Measurements from ENCODE around the gene TFR2. TPM values are rescaled to one million over a fixed set of nuclear protein-coding genes. Genes with fewer than 3 reads are reported as not detected.

Gene TFR2
- total RNA-seq, 3 donors from 2014 or later: 0.48 TPM; not detected in 2

DNA sequence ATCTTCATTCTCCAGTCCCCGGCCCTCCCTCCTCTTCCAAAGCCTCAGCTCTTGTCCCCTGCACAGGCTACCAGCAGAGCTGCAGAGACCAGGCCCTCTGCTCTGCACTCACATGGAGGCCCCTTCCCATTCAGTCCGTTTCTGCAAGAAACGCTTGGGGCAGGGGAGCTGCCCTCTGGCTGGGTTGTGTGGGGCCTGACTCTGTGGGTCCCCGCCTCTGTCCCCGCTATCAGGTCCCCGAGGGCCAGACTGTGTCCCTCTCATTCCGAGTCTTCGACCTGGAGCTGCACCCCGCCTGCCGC, 37.7 kb downstream of the TFR2 start:
- no peaks in the 10 kb centered on the region for H3K4me1 ChIP-seq
- intact Hi-C loops (cut with DNase I; ENCODE audit: low total_unique reads): loop anchor here (10.0 kb wide), 1 partner anchor 71 kb away; the partner anchor contains the start of gene GNB2
- H3K36me3 ChIP-seq: no peaks in the 10 kb centered on the region
- no peaks in the 10 kb centered on the region for H3K27me3 ChIP-seq
- DNase-seq (ENCODE audit: low spot score in 2 of 2): no peak
- H3K4me3 ChIP-seq: peak overlapping the region; percentile 63 to 76 (median 69)
- H3K9me3 ChIP-seq: no peaks in the 10 kb centered on the region
- TF ChIP-seq POLR2AphosphoS5 (IDR thresholded peaks at IDR 0.05): peak in 1 of 3 donors; percentile 4
- TF ChIP-seq POLR2A (IDR thresholded peaks at IDR 0.05): no peak
- H3K27ac ChIP-seq: peak overlapping the region; percentile 82

DNA sequence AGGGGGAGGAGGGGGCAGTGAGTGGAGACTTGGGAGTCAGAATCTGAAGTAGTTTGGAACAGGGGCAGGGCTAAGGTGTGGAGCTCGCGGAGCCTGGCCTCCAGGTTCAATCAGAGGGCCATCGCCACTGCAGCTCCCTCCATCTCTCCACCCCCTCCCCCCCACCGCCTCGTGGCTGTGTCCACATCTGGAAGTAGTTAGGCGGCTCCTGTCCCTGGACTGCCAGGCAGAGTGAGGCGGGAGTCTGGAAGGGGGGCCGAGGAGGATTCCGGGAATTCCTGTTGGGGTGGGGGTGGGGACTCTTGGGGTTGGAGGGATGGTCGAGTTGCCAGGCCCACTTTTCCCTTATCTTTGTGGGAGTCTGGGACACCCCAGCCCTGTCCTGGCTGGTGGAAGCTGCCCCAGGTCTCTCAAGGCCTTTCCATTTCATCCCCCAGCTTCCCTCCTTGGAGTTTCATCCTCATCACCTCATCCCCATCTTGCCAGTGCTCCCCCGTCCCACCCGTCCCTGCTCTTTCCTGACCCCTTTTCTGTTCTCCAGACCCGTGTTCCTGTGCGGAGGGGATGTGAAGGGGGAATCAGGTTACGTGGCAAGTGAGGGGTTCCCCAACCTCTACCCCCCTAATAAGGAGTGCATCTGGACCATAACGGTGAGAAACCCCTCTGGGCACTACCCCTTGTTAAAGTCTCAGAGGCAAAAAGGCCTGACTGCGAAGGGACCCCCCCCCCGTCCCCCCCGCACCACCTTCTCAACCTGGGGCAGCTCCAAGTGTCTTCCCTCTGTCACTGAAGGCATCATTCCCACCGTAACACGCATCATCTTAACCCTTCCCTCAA, 38.2 kb downstream of the TFR2 start:
- Histone ChIP-seq H3K36me3 (no peaks in the 10 kb centered on the region), H3K4me3 (peak overlapping the region; percentile 63 to 76 (median 69)), H3K9me3 (no peaks in the 10 kb centered on the region), H3K27me3 (no peaks in the 10 kb centered on the region), H3K4me1 (no peaks in the 10 kb centered on the region), H3K27ac (peak overlapping the region; percentile 82)
- TF ChIP-seq CTCF (IDR thresholded peaks at IDR 0.05) (no peak), POLR2AphosphoS5 (IDR thresholded peaks at IDR 0.05) (peak in 2 of 3 donors; percentile 73 to 82)
- DNase-seq (ENCODE audit: low spot score in 2 of 2): peak; percentile 69 to 71
- intact Hi-C loops (cut with DNase I; ENCODE audit: low total_unique reads): loop anchor here (10.0 kb wide), 1 partner anchor 72 kb away; the partner anchor contains the start of gene GNB2

GRCh38 chr7:100600730-100601038, 40.7 kb downstream of the TFR2 start:
- no peak for TF ChIP-seq CTCF (IDR thresholded peaks at IDR 0.05)
- TF ChIP-seq POLR2AphosphoS5 (IDR thresholded peaks at IDR 0.05): no peak
- no peak for TF ChIP-seq POLR2A (IDR thresholded peaks at IDR 0.05)
- no peak overlapping the region for H3K4me3 ChIP-seq
- no peaks in the 10 kb centered on the region for H3K9me3 ChIP-seq
- H3K36me3 ChIP-seq: no peaks in the 10 kb centered on the region
- DNase-seq (ENCODE audit: low spot score in 2 of 2): no peak
- no peaks in the 10 kb centered on the region for H3K27me3 ChIP-seq
- no peaks in the 10 kb centered on the region for H3K4me1 ChIP-seq
- intact Hi-C loops (cut with DNase I; ENCODE audit: low total_unique reads): loop anchor here (10.0 kb wide), 1 partner anchor 74 kb away; the partner anchor contains the start of gene GNB2
- peak overlapping the region in 1 of 2 donors; percentile 30 for H3K27ac ChIP-seq

DNA sequence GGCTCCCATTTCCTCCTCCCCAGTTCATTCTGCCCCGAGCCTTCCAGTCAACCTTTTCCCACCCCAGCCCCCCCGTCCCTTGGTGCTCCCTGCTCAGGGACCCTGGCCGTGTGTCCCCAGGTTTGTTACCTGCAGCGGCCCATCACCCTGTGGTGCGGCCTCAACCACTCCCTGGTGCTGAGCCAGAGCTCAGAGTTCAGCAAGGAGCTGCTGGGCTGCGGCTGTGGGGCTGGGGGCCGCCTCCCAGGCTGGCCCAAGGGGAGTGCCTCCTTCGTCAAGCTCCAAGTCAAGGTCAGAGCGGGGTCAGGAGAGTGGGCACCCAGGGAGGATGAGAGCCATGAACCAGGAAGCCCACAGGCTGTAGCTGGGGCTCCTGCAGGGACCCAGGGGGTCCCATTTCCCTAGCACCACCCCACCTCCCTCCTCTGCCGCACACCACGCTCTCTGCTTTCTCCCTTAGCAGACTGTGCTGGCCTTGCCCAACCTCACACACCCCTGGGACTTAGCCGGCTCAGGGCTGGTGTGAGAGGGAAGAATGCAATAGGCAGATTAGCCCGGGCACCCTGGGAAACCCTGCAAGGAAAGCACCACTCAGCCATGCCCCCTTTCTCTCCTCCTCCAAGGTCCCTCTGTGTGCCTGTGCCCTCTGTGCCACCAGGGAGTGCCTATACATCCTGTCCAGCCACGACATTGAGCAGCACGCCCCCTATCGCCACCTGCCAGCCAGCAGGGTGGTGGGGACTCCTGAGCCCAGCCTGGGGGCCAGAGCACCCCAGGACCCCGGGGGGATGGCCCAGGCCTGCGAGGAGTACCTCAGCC, 41.2 kb downstream of the TFR2 start:
- Histone ChIP-seq H3K27ac (peak overlapping the region in 1 of 2 donors; percentile 30), H3K27me3 (no peaks in the 10 kb centered on the region), H3K4me3 (no peak overlapping the region), H3K4me1 (no peaks in the 10 kb centered on the region), H3K9me3 (no peaks in the 10 kb centered on the region), H3K36me3 (no peaks in the 10 kb centered on the region)
- intact Hi-C loops (cut with DNase I; ENCODE audit: low total_unique reads): loop anchor here (10.0 kb wide), 1 partner anchor 75 kb away; the partner anchor contains the start of gene GNB2
- DNase-seq (ENCODE audit: low spot score in 2 of 2): no peak
- no peak for TF ChIP-seq POLR2AphosphoS5 (IDR thresholded peaks at IDR 0.05)
- TF ChIP-seq POLR2A (IDR thresholded peaks at IDR 0.05): no peak
- no peak for TF ChIP-seq CTCF (IDR thresholded peaks at IDR 0.05)

DNA sequence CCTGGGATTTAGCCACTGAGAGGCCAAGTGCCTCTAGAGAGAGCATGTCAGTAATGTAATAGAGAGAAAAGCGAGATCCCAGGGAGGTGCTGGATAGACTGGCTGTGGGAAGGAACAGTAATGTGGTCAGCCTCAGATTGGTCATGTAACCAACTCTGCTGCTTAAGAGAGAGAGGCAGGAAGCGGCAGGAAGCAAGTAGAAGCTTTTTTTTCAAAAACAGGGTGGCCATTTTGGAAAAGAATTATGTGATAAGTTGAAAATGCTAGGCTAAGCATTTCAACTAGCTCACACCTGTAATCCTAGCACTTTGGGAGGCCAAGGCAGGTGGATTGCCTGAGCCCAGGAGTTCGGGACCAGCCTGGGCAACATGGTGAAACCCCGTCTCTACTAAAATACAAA, 42.9 kb downstream of the TFR2 start:
- no peak overlapping the region for H3K27ac ChIP-seq
- H3K4me3 ChIP-seq: no peak overlapping the region
- TF ChIP-seq POLR2A (IDR thresholded peaks at IDR 0.05) (no peak), POLR2AphosphoS5 (IDR thresholded peaks at IDR 0.05) (no peak), CTCF (IDR thresholded peaks at IDR 0.05) (no peak)
- H3K4me1 ChIP-seq: no peaks in the 10 kb centered on the region
- intact Hi-C loops (cut with DNase I; ENCODE audit: low total_unique reads): no loop called here
- H3K9me3 ChIP-seq: no peaks in the 10 kb centered on the region
- H3K27me3 ChIP-seq: no peaks in the 10 kb centered on the region
- H3K36me3 ChIP-seq: no peaks in the 10 kb centered on the region
- DNase-seq (ENCODE audit: low spot score in 2 of 2): no peak

All from breast epithelium (tissue), 4 donors.